Right lung (tissue), 10 donors: ENCODE data around the gene HNF1A. TPM values are rescaled to one million over a fixed set of nuclear protein-coding genes. Genes with fewer than 3 reads are reported as not detected.
A peak's percentile ranks its signal among the peaks of the same experiment; 100 is the strongest.
"Not testable (repeated sequence)": the region's sequence is repeated elsewhere in the genome, so short reads cannot be mapped to it uniquely, and the experiment has no call there.

Source experiments
- DNase-seq, 2 donors: peaks; one replicate each; pipeline ENCODE4 v3.0.0-alpha.2; 2013
- long read RNA-seq, 8 donors: transcript quantifications; one replicate each; lab custom pipeline, GENCODE V29; 2026
- polyA plus RNA-seq, 5 donors: library from polyadenylated mRNA; unstranded; fragments of 120-200 nt; gene quantifications; one replicate each; pipeline versions ENCODE4 v1.2.1 to v1.2.3, GENCODE V29; 2013; ENCODE audit warnings: inconsistent platforms in 1 of 5, low replicate concordance in 1 of 5; ENCODE audit not compliant: insufficient read length in 5 of 5, insufficient read depth in 1 of 5

HNF1A gene
- polyA plus RNA-seq, result 1 to 10 TPM; 1.5 to 3.3 (median 2.5) TPM
- long read RNA-seq, donor 1, partial matches to known transcripts, result 35 of 51 reads
- long read RNA-seq, donor 1, other reads (novel, unspliced or antisense), result 15 of 51 reads
- long read RNA-seq, donor 2, partial matches to known transcripts, result 15 of 15 reads
- long read RNA-seq, donor 2, other reads (novel, unspliced or antisense), result 0 of 15 reads
- long read RNA-seq, donor 3, partial matches to known transcripts, result 7 of 7 reads
- long read RNA-seq, donor 3, other reads (novel, unspliced or antisense), result 0 of 7 reads
- long read RNA-seq, donor 4, result 0 reads
- long read RNA-seq, donor 5, result 0 reads
- long read RNA-seq, donor 6, partial matches to known transcripts, result 0 of 24 reads
- long read RNA-seq, donor 6, other reads (novel, unspliced or antisense), result 23 of 24 reads
- long read RNA-seq, donor 7, partial matches to known transcripts, result 12 of 13 reads
- long read RNA-seq, donor 7, other reads (novel, unspliced or antisense), result 0 of 13 reads
- long read RNA-seq, donor 8, result 0 reads

GRCh38 chr12:120978296-120979219 lies at the start of gene HNF1A:
Gene HNF1A, plus strand, starts transcription at chr12:120978543. Its CDS starts 226 bp downstream, at chr12:120978769.
- DNase-seq, result no peak

- peak; percentile 57 to 58 for DNase-seq
Measured at GRCh38 chr12:120928864-120929652, 49.3 kb upstream of the HNF1A start.

GRCh38 chr12:120930032-120930431 lies 48.3 kb upstream of the HNF1A start:
- no peak for DNase-seq

- DNase-seq, result no peak
Measured at GRCh38 chr12:120932058-120932457, 46.3 kb upstream of the HNF1A start.

GRCh38 chr12:120932956-120933526 lies 45.3 kb upstream of the HNF1A start:
- no peak for DNase-seq

GRCh38 chr12:120933786-120934185 lies 44.6 kb upstream of the HNF1A start:
- DNase-seq, result no peak

- no peak for DNase-seq
Measured at GRCh38 chr12:120936197-120936596, 42.1 kb upstream of the HNF1A start.

GRCh38 chr12:120938496-120938895 lies 39.8 kb upstream of the HNF1A start:
- no peak for DNase-seq

GRCh38 chr12:120939523-120939922 lies 38.8 kb upstream of the HNF1A start:
- no peak for DNase-seq

- DNase-seq, result no peak
Measured at GRCh38 chr12:120940006-120940405, 38.3 kb upstream of the HNF1A start.

GRCh38 chr12:120940799-120941198 lies 37.5 kb upstream of the HNF1A start:
- DNase-seq, result no peak

- no peak for DNase-seq
Measured at GRCh38 chr12:120941412-120941811, 36.9 kb upstream of the HNF1A start.

- no peak for DNase-seq
Measured at GRCh38 chr12:120941846-120942405, 36.4 kb upstream of the HNF1A start.

GRCh38 chr12:120943482-120943881 lies 34.9 kb upstream of the HNF1A start:
- DNase-seq, result no peak

GRCh38 chr12:120944645-120945217 lies 33.6 kb upstream of the HNF1A start:
- DNase-seq, result no peak

GRCh38 chr12:120945516-120945915 lies 32.8 kb upstream of the HNF1A start:
- not testable (repeated sequence) for DNase-seq

GRCh38 chr12:120950260-120950799 lies 28.0 kb upstream of the HNF1A start:
- DNase-seq, result not testable (repeated sequence)

- DNase-seq, result no peak
Measured at GRCh38 chr12:120950807-120951206, 27.5 kb upstream of the HNF1A start.

- DNase-seq, result no peak
Measured at GRCh38 chr12:120955232-120955631, 23.1 kb upstream of the HNF1A start.
